Caco-2 (cell line): ENCODE measurements around the gene SHC3. TPM values are rescaled to one million over a fixed set of nuclear protein-coding genes. Genes with fewer than 3 reads are reported as not detected.

ENCODE experiments used
- BruUV-seq: library from RNA; stranded (reverse); fragments of 400-500 nt; replicated peaks from 2 replicates; lab custom pipeline; 2021; lab: Mats Ljungman, UMichigan
- CTCF ChIA-PET: fragments of 300-600 bp; sonication (Branson Sonifier 250); formaldehyde crosslinking; loops from one replicate; lab custom pipeline; 2022; ENCODE audit warnings: antibody characterized with exemption; lab: Charles Lee
- POLR2A ChIA-PET: fragments of 300-600 bp; sonication (Branson Sonifier 250); formaldehyde crosslinking; loops from one replicate; lab custom pipeline; 2022; ENCODE audit warnings: antibody characterized with exemption; lab: Charles Lee
- DNase-seq, 2 experiments: peaks; one replicate each; pipeline versions ENCODE4 v3.0.0 to v3.0.0-alpha.2; 2020 to 2022
- H3K27me3 ChIP-seq: replicated peaks from 2 replicates; pipeline ENCODE4 v1.6.0; 2011; ENCODE audit warnings: low read length; ENCODE audit not compliant: control insufficient read depth, insufficient read depth
- H3K36me3 ChIP-seq: 2 replicates; pipeline ENCODE4 v1.5.1; 2011; ENCODE audit warnings: low read length; ENCODE audit not compliant: control insufficient read depth, insufficient read depth
- H3K4me1 ChIP-seq: fragments of 250-450 bp; sonication (Bioruptor Pico); 2 replicates; pipeline ENCODE4 v1.5.1; 2020; ENCODE audit warnings: mild to moderate bottlenecking
- H3K4me3 ChIP-seq: 2 replicates; pipeline ENCODE4 v1.5.1; 2011; ENCODE audit warnings: low read depth, mild to moderate bottlenecking, control low read depth, low read length
- H3K9me3 ChIP-seq: fragments of 250-450 bp; sonication (Bioruptor Pico); 2 replicates; pipeline ENCODE4 v1.5.1; 2020; ENCODE audit warnings: mild to moderate bottlenecking, moderate library complexity
- H3K27ac Mint-ChIP-seq: one replicate; pipeline ENCODE4 v1.8.0; 2022; ENCODE audit warnings: mixed read lengths; ENCODE audit not compliant: unreplicated experiment
- H3K27me3 Mint-ChIP-seq: one replicate; pipeline ENCODE4 v1.8.0; 2022; ENCODE audit warnings: mixed read lengths; ENCODE audit not compliant: insufficient read depth, unreplicated experiment
- H3K36me3 Mint-ChIP-seq: one replicate; pipeline ENCODE4 v1.8.0; 2022; ENCODE audit warnings: mild to moderate bottlenecking, mixed read lengths; ENCODE audit not compliant: insufficient read depth, unreplicated experiment
- H3K4me1 Mint-ChIP-seq: one replicate; pipeline ENCODE4 v1.8.0; 2022; ENCODE audit warnings: low read depth, mixed read lengths; ENCODE audit not compliant: unreplicated experiment
- H3K4me3 Mint-ChIP-seq: one replicate; pipeline ENCODE4 v1.8.0; 2022; ENCODE audit warnings: mild to moderate bottlenecking, moderate library complexity, mixed read lengths; ENCODE audit not compliant: unreplicated experiment
- H3K9me3 Mint-ChIP-seq: one replicate; pipeline ENCODE4 v1.8.0; 2022; ENCODE audit warnings: mixed read lengths; ENCODE audit not compliant: unreplicated experiment
- CTCF ChIP-seq, 2 experiments: fragments of 200-600 bp in 1 of 2; IDR thresholded peaks; 1 replicate in 1 of 2; 2 replicates in 1 of 2; pipeline versions ENCODE4 v1.5.1 to v1.8.0; 2011 to 2022; ENCODE audit warnings: antibody characterized with exemption in 1 of 2, control low read depth in 1 of 2, inconsistent platforms in 1 of 2, low read depth in 1 of 2, low read length in 1 of 2, mild to moderate bottlenecking in 1 of 2, moderate library complexity in 1 of 2; ENCODE audit not compliant: insufficient read depth in 1 of 2, severe bottlenecking in 1 of 2, unreplicated experiment in 1 of 2
- intact Hi-C: fragments of 100-400 bp; cut with micrococcal nuclease; formaldehyde crosslinking; loops from one replicate; pipeline ENCODE4 v1.10.0; 2022; ENCODE audit not compliant: unreplicated experiment
- total RNA-seq: library from RNA; stranded (reverse); gene quantifications from 2 replicates; pipeline ENCODE4 v1.2.3, GENCODE V29; 2022

SHC3 gene
- total RNA-seq, 1 experiment from 2014 or later = 0.20 TPM

GRCh38 chr9:89059925-89060506 is 118.6 kb downstream of the SHC3 start:
- H3K4me3 ChIP-seq = no peak overlapping the region
- Mint-ChIP-seq H3K4me3 (no peak overlapping the region), H3K27me3 (no peaks in the 10 kb centered on the region), H3K9me3 (no peaks in the 10 kb centered on the region), H3K36me3 (no peaks in the 10 kb centered on the region), H3K27ac (no peak overlapping the region), H3K4me1 (no peaks in the 10 kb centered on the region)
- POLR2A ChIA-PET = no interaction called here
- H3K27me3 ChIP-seq = no peaks in the 10 kb centered on the region
- no TSS peak for BruUV-seq
- intact Hi-C loops = no loop called here
- H3K4me1 ChIP-seq = no peaks in the 10 kb centered on the region
- TF ChIP-seq CTCF (IDR thresholded peaks at IDR 0.05; ENCODE audit: insufficient read depth in 1 of 2, low read depth in 1 of 2, low read length in 1 of 2, severe bottlenecking in 1 of 2, unreplicated experiment in 1 of 2) = no peak
- H3K36me3 ChIP-seq = no peaks in the 10 kb centered on the region
- CTCF ChIA-PET = no interaction called here
- DNase-seq = no peak
- no peaks in the 10 kb centered on the region for H3K9me3 ChIP-seq

DNA sequence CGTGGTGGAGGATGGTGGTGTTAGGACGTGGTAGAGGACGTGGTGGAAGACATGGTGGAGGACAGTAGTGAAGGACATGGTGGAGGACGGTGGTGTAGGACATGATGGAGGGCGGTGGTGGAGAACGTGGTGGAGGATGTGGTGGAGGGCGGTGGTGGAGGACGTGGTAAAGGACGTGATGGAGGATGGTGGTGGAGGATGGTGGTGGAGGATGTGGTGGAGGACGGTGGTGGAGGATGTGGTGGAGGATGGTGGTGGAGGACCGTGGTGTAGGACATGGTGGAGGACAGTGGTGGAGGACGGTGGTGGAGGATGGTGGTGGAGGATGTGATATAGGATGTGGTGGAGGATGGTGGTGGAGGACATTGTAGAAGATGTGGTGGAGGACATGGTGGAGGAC is 119.7 kb downstream of the SHC3 start:
- CTCF ChIA-PET = no interaction called here
- Histone ChIP-seq H3K4me3 (no peak overlapping the region), H3K27me3 (no peaks in the 10 kb centered on the region), H3K36me3 (no peaks in the 10 kb centered on the region), H3K4me1 (no peaks in the 10 kb centered on the region), H3K9me3 (no peaks in the 10 kb centered on the region)
- no TSS peak for BruUV-seq
- H3K27ac Mint-ChIP-seq = no peak overlapping the region
- H3K36me3 Mint-ChIP-seq = no peaks in the 10 kb centered on the region
- DNase-seq = no peak
- no peak for TF ChIP-seq CTCF (IDR thresholded peaks at IDR 0.05; ENCODE audit: insufficient read depth in 1 of 2, low read depth in 1 of 2, low read length in 1 of 2, severe bottlenecking in 1 of 2, unreplicated experiment in 1 of 2)
- H3K9me3 Mint-ChIP-seq = no peaks in the 10 kb centered on the region
- POLR2A ChIA-PET = no interaction called here
- intact Hi-C loops = no loop called here
- H3K4me3 Mint-ChIP-seq = no peak overlapping the region
- no peaks in the 10 kb centered on the region for H3K27me3 Mint-ChIP-seq
- no peaks in the 10 kb centered on the region for H3K4me1 Mint-ChIP-seq

GRCh38 chr9:89054865-89055495 is 123.6 kb downstream of the SHC3 start:
- no peaks in the 10 kb centered on the region for H3K4me1 ChIP-seq
- no peaks in the 10 kb centered on the region for H3K27me3 Mint-ChIP-seq
- POLR2A ChIA-PET = no interaction called here
- no peaks in the 10 kb centered on the region for H3K4me1 Mint-ChIP-seq
- no peak overlapping the region for H3K4me3 Mint-ChIP-seq
- no peak for TF ChIP-seq CTCF (IDR thresholded peaks at IDR 0.05; ENCODE audit: insufficient read depth in 1 of 2, low read depth in 1 of 2, low read length in 1 of 2, severe bottlenecking in 1 of 2, unreplicated experiment in 1 of 2)
- H3K36me3 Mint-ChIP-seq = no peaks in the 10 kb centered on the region
- H3K27ac Mint-ChIP-seq = no peak overlapping the region
- H3K27me3 ChIP-seq = no peaks in the 10 kb centered on the region
- no peaks in the 10 kb centered on the region for H3K9me3 ChIP-seq
- intact Hi-C loops = no loop called here
- no TSS peak for BruUV-seq
- CTCF ChIA-PET = no interaction called here
- DNase-seq = no peak
- no peak overlapping the region for H3K4me3 ChIP-seq
- no peaks in the 10 kb centered on the region for H3K36me3 ChIP-seq
- H3K9me3 Mint-ChIP-seq = no peaks in the 10 kb centered on the region
